ENCODE results near the gene PRDM8. TPM values are rescaled to one million over a fixed set of nuclear protein-coding genes. Genes with fewer than 3 reads are reported as not detected.

PRDM8 gene
- total and polyA plus RNA-seq, 2 donors (not counting 1 experiment from before 2014, with no cell fraction given), result 20.0 to 35.6 TPM

DNA sequence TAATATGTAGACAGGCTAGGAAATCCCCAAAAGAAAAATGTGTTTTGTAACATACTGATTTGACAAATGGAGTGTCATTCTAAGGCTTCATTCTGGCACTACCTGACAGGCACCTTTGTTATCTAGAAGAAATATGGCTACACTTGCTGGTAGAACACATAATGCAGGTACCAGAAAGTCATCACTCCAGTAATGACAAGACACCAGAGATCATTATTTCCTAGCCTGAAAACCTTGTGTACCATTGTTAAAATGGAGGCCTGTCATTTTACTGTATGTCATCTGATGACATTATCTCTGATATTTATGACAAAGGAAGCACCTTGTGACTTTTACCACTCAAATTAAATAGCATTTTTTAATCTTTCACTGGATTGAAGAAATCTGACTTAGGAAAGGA is 55.6 kb downstream of the PRDM8 start:
- Histone ChIP-seq H3K27me3 (replicated peaks in 1 of 4; ENCODE audit: control extremely low read depth in 1 of 4, control insufficient read depth in 3 of 4, insufficient read depth in 4 of 4, low read length in 3 of 4) (peaks cover 0 to 16% (median 13%) of the 10 kb centered on the region in 4 experiments), H4K20me1 (ENCODE audit: control insufficient read depth, insufficient read depth, low read length, poor library complexity, severe bottlenecking) (no peaks in the 10 kb centered on the region), H3K4me1 (ENCODE audit: control insufficient read depth in 2 of 2, insufficient read depth in 2 of 2, low read length in 2 of 2) (no peaks in the 10 kb centered on the region), H2AFZ (ENCODE audit: insufficient read depth, low read depth, low read length, poor library complexity, severe bottlenecking) (no peak overlapping the region), H3K9ac (ENCODE audit: low read length) (no peak overlapping the region), H3K4me3 (ENCODE audit: control extremely low read depth in 1 of 5, extremely low read depth in 1 of 5, insufficient read depth in 1 of 5, low read depth in 2 of 5, low read length in 4 of 5) (no peak overlapping the region), H3K27ac (ENCODE audit: low read length in 2 of 2) (no peak overlapping the region), H3K79me2 (ENCODE audit: control insufficient read depth, insufficient read depth, low read length) (no peaks in the 10 kb centered on the region), H3K4me2 (replicated peaks; ENCODE audit: low read depth, low read length, poor library complexity, severe bottlenecking) (no peak overlapping the region), H3K36me3 (replicated peaks in 1 of 2; ENCODE audit: control extremely low read depth in 1 of 2, control insufficient read depth in 1 of 2, extremely low read depth in 1 of 2, insufficient read depth in 2 of 2, low read length in 1 of 2) (no peaks in the 10 kb centered on the region), H3K9me3 (ENCODE audit: control extremely low read depth in 1 of 3, control insufficient read depth in 2 of 3, insufficient read depth in 1 of 3, low read length in 2 of 3) (peaks cover 0 to 3% (median 0%) of the 10 kb centered on the region in 3 donors)
- ChIA-PET POLR2A (no interaction called here), CTCF (no interaction called here)
- Mint-ChIP-seq H3K27me3 (peaks cover 22% of the 10 kb centered on the region), H3K4me3 (no peak overlapping the region), H3K4me1 (no peaks in the 10 kb centered on the region), H3K9me3 (ENCODE audit: insufficient read depth) (no peaks in the 10 kb centered on the region), H3K27ac (no peak overlapping the region)
- TF ChIP-seq EZH2 (IDR thresholded peaks at IDR 0.05; ENCODE audit: borderline replicate concordance, insufficient read depth, low read depth, low read length, poor library complexity, severe bottlenecking), result no peak
- TF ChIP-seq, protein P1, sequence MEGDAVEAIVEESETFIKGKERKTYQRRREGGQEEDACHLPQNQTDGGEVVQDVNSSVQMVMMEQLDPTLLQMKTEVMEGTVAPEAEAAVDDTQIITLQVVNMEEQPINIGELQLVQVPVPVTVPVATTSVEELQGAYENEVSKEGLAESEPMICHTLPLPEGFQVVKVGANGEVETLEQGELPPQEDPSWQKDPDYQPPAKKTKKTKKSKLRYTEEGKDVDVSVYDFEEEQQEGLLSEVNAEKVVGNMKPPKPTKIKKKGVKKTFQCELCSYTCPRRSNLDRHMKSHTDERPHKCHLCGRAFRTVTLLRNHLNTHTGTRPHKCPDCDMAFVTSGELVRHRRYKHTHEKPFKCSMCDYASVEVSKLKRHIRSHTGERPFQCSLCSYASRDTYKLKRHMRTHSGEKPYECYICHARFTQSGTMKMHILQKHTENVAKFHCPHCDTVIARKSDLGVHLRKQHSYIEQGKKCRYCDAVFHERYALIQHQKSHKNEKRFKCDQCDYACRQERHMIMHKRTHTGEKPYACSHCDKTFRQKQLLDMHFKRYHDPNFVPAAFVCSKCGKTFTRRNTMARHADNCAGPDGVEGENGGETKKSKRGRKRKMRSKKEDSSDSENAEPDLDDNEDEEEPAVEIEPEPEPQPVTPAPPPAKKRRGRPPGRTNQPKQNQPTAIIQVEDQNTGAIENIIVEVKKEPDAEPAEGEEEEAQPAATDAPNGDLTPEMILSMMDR (IDR thresholded peaks at IDR 0.05), result no peak
- ATAC-seq (ENCODE audit: low read depth) (no peak), DNase-seq (no peak)
- intact Hi-C loops (cut with micrococcal nuclease), result no loop called here

GRCh38 chr4:80253510-80253909 is 56.2 kb downstream of the PRDM8 start:
- no peaks in the 10 kb centered on the region for H3K4me1 ChIP-seq (ENCODE audit: control insufficient read depth in 2 of 2, insufficient read depth in 2 of 2, low read length in 2 of 2)
- H3K36me3 ChIP-seq (replicated peaks in 1 of 2; ENCODE audit: control extremely low read depth in 1 of 2, control insufficient read depth in 1 of 2, extremely low read depth in 1 of 2, insufficient read depth in 2 of 2, low read length in 1 of 2), result no peaks in the 10 kb centered on the region
- no peak overlapping the region for H3K4me2 ChIP-seq (replicated peaks; ENCODE audit: low read depth, low read length, poor library complexity, severe bottlenecking)
- no peak overlapping the region for H2AFZ ChIP-seq (ENCODE audit: insufficient read depth, low read depth, low read length, poor library complexity, severe bottlenecking)
- no peak overlapping the region for H3K27ac ChIP-seq (ENCODE audit: low read length in 2 of 2)
- Mint-ChIP-seq H3K27ac (no peak overlapping the region), H3K27me3 (peaks cover 21% of the 10 kb centered on the region), H3K4me1 (no peaks in the 10 kb centered on the region), H3K9me3 (ENCODE audit: insufficient read depth) (no peaks in the 10 kb centered on the region), H3K4me3 (no peak overlapping the region)
- ChIA-PET CTCF (no interaction called here), POLR2A (no interaction called here)
- H3K79me2 ChIP-seq (ENCODE audit: control insufficient read depth, insufficient read depth, low read length), result no peaks in the 10 kb centered on the region
- WGBS (ENCODE audit: insufficient coverage), result 62% methylated on average over 4 of the region's 4 CpGs
- peaks cover 0 to 16% (median 13%) of the 10 kb centered on the region in 4 experiments for H3K27me3 ChIP-seq (replicated peaks in 1 of 4; ENCODE audit: control extremely low read depth in 1 of 4, control insufficient read depth in 3 of 4, insufficient read depth in 4 of 4, low read length in 3 of 4)
- peaks cover 0 to 3% (median 0%) of the 10 kb centered on the region in 3 donors for H3K9me3 ChIP-seq (ENCODE audit: control extremely low read depth in 1 of 3, control insufficient read depth in 2 of 3, insufficient read depth in 1 of 3, low read length in 2 of 3)
- no peak for DNase-seq
- intact Hi-C loops (cut with micrococcal nuclease), result no loop called here
- H3K4me3 ChIP-seq (ENCODE audit: control extremely low read depth in 1 of 5, extremely low read depth in 1 of 5, insufficient read depth in 1 of 5, low read depth in 2 of 5, low read length in 4 of 5), result no peak overlapping the region
- ATAC-seq (ENCODE audit: low read depth), result no peak
- no peak overlapping the region for H3K9ac ChIP-seq (ENCODE audit: low read length)
- no peaks in the 10 kb centered on the region for H4K20me1 ChIP-seq (ENCODE audit: control insufficient read depth, insufficient read depth, low read length, poor library complexity, severe bottlenecking)
- TF ChIP-seq, protein P1 (IDR thresholded peaks at IDR 0.05), result no peak
- no peak for TF ChIP-seq EZH2 (IDR thresholded peaks at IDR 0.05; ENCODE audit: borderline replicate concordance, insufficient read depth, low read depth, low read length, poor library complexity, severe bottlenecking)

Other genes with a start within 250 kb of the PRDM8 start
- gene ANTXR2, start 124.3 kb upstream of the PRDM8 start, total RNA-seq, result 63.0 and 68.8 TPM in 2 replicates
- gene ANTXR2, start 124.3 kb upstream of the PRDM8 start, polyA plus RNA-seq, result 10.6 and 11.5 TPM in 2 replicates
- not detected in 2 replicates for gene FGF5, start 69.2 kb downstream of the PRDM8 start, total RNA-seq
- 0.01 TPM in 1 of 2 replicates, not detected in the other for gene FGF5, start 69.2 kb downstream of the PRDM8 start, polyA plus RNA-seq
- gene CFAP299, start 138.2 kb downstream of the PRDM8 start, total RNA-seq, result not detected in 2 replicates
- gene CFAP299, start 138.2 kb downstream of the PRDM8 start, polyA plus RNA-seq, result not detected in 2 replicates